Measurements from ENCODE around the gene PRKG1.

DNA sequence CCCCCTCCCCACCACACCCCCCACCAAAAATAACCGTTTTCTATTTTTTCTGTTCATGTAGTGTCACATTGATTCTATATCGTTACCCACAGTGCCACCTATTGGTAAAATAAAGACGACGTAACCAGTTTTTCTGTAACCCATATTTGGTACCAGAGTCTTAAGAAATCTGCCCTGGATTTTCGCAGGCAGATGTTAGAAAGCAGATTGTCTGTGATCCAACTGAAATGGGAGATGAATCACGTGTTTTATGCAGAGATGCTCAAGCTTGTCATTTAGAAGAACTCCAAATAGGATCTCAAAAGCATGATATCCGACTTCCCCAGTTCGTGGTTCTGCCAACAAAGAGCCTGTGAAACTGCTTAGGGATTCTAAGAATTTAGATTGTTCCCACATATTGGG, 886.2 kb downstream of the PRKG1 start:
- TF ChIP-seq CTCF (IDR thresholded peaks at IDR 0.05) (peak; percentile 77), EZH2 (IDR thresholded peaks at IDR 0.05) (no peak), EZH2phosphoT487 (IDR thresholded peaks at IDR 0.05) (no peak)
